Common myeloid progenitor, CD34-positive (primary cell): ENCODE measurements around the gene BTNL3.
"Not testable (repeated sequence)": the region's sequence is repeated elsewhere in the genome, so short reads cannot be mapped to it uniquely, and the experiment has no call there.

Experiments
- CTCF ChIA-PET: fragments of 350-600 bp; sonication (Branson Sonifier 250); formaldehyde crosslinking; loops from one replicate; lab custom pipeline; 2021; ENCODE audit warnings: antibody characterized with exemption; lab: Charles Lee
- POLR2A ChIA-PET: fragments of 350-600 bp; sonication (Branson Sonifier 250); formaldehyde crosslinking; loops from one replicate; lab custom pipeline; 2021; ENCODE audit warnings: antibody characterized with exemption; lab: Charles Lee
- DNase-seq, 3 donors: peaks; one replicate each; pipeline versions ENCODE4 v3.0.0 to v3.0.0-alpha.2; 2013
- H3K27ac ChIP-seq, 2 experiments: 1 replicate in 1 of 2; 2 replicates in 1 of 2; pipeline ENCODE4 v1.7.0; 2013; ENCODE audit warnings: inconsistent platforms in 2 of 2, low read length in 2 of 2, mild to moderate bottlenecking in 2 of 2, low read depth in 1 of 2, moderate library complexity in 1 of 2; ENCODE audit not compliant: severe bottlenecking in 2 of 2, insufficient read depth in 1 of 2, poor library complexity in 1 of 2
- H3K27me3 ChIP-seq, 5 experiments: replicated peaks in 2 of 5; 1 replicate in 3 of 5; 2 replicates in 2 of 5; pipeline versions ENCODE4 v1.6.1 to v1.7.0; 2013; ENCODE audit warnings: low read length in 4 of 5, mild to moderate bottlenecking in 2 of 5, moderate library complexity in 2 of 5, inconsistent platforms in 1 of 5; ENCODE audit not compliant: insufficient read depth in 5 of 5, control insufficient read depth in 4 of 5
- H3K36me3 ChIP-seq, 4 experiments: 1 replicate in 2 of 4; 2 replicates in 2 of 4; pipeline versions ENCODE4 v1.6.1 to v1.7.0; 2013; ENCODE audit warnings: low read length in 3 of 4, control low read depth in 1 of 4, mild to moderate bottlenecking in 1 of 4; ENCODE audit not compliant: control insufficient read depth in 4 of 4, insufficient read depth in 4 of 4
- H3K4me1 ChIP-seq, 4 experiments: 1 replicate in 3 of 4; 2 replicates in 1 of 4; pipeline versions ENCODE4 v1.6.1 to v1.7.1; 2013; ENCODE audit warnings: low read length in 3 of 4, mild to moderate bottlenecking in 3 of 4, control low read depth in 1 of 4, inconsistent platforms in 1 of 4, moderate library complexity in 1 of 4; ENCODE audit not compliant: control insufficient read depth in 4 of 4, insufficient read depth in 4 of 4; ENCODE audit errors: control extremely low read depth in 1 of 4
- H3K4me3 ChIP-seq, 7 experiments: 1 replicate in 4 of 7; 2 replicates in 3 of 7; pipeline versions ENCODE4 v1.5.1 to v1.7.0; 2013; ENCODE audit warnings: mild to moderate bottlenecking in 7 of 7, low read length in 6 of 7, moderate library complexity in 6 of 7, inconsistent platforms in 2 of 7, low read depth in 2 of 7, control low read depth in 1 of 7; ENCODE audit not compliant: insufficient read depth in 4 of 7, control insufficient read depth in 1 of 7; ENCODE audit errors: extremely low read depth in 1 of 7
- H3K9me3 ChIP-seq, 5 experiments: 1 replicate in 4 of 5; 2 replicates in 1 of 5; pipeline versions ENCODE4 v1.6.1 to v1.7.1; 2013; ENCODE audit warnings: low read length in 4 of 5, mild to moderate bottlenecking in 2 of 5, inconsistent platforms in 1 of 5, low read depth in 1 of 5, moderate library complexity in 1 of 5; ENCODE audit not compliant: control insufficient read depth in 4 of 5, insufficient read depth in 2 of 5; ENCODE audit errors: control extremely low read depth in 1 of 5
- WGBS: methylation state at CpG from one replicate; pipeline ENCODE4 v1.1.5; 2013; ENCODE audit not compliant: insufficient coverage; 5-methylcytosine and 5-hydroxymethylcytosine counted together

BTNL3 gene

DNA sequence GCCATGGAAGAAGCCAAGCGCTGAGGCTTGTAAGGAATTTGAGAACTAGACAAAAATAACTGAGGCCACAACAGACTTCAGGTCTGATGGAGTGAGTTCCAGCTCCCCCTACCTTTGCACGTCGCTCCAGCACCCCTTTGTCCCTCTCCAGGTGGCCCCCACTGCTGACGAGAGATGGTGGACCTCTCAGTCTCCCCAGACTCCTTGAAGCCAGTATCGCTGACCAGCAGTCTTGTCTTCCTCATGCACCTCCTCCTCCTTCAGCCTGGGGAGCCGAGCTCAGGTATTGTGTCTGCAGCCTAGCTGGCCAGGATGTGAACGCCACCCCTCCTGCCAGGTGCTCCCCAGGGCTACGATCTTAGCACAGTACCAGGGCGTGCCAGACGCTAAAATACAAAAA lies 56.7 kb downstream of the BTNL3 start:
- ChIA-PET CTCF (no interaction called here), POLR2A (no interaction called here)
- Histone ChIP-seq H3K4me1 (no peaks in the 10 kb centered on the region), H3K27ac (no peak overlapping the region), H3K36me3 (no peaks in the 10 kb centered on the region), H3K27me3 (peaks cover 3 to 90% (median 14%) of the 10 kb centered on the region in 5 experiments), H3K9me3 (peaks cover 0 to 5% (median 0%) of the 10 kb centered on the region in 5 experiments), H3K4me3 (no peak overlapping the region)
- DNase-seq, result no peak
- WGBS, result 62% methylated on average over 10 of the region's 10 CpGs

DNA sequence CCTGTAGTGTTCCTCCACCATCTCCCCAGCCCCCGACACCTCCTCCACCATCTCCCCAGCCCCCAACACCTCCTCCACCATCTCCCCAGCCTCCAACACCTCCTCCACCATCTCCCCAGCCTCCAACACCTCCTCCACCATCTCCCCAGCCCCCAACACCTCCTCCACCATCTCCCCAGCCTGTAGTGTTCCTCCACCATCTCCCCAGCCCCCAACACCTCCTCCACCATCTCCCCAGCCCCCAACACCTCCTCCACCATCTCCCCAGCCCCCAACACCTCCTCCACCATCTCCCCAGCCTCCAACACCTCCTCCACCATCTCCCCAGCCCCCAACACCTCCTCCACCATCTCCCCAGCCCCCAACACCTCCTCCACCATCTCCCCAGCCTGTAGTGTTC lies 57.2 kb downstream of the BTNL3 start:
- CTCF ChIA-PET, POLR2A ChIA-PET, H3K36me3 ChIP-seq, H3K27ac ChIP-seq, H3K9me3 ChIP-seq, H3K4me1 ChIP-seq, H3K4me3 ChIP-seq, DNase-seq: not testable (repeated sequence)
- peaks cover 3 to 90% (median 12%) of the 10 kb centered on the region in 5 experiments for H3K27me3 ChIP-seq
- WGBS, result 0% methylated on average over 1 of the region's 1 CpG

DNA sequence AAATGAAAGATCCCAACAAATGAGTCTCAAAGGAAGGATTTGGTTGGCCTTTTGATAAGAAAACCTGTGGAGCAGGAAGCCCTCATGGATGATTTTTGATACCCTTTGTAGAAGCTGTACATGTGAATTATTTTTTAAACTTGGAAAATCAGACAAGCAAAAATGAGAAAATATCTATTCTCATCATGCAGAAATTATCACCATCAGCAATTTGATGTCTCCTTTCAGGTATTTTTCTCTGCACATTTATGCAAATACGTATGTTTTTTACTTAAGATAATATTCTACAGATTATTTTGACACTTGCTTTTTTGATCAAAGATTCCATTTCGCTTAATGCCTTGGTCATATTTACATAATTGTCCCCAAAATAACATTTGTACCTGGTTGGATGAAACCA lies 58.6 kb downstream of the BTNL3 start:
- H3K36me3 ChIP-seq, result no peaks in the 10 kb centered on the region
- H3K27ac ChIP-seq, result no peak overlapping the region
- DNase-seq, result no peak
- 100% methylated on average over 1 of the region's 2 CpGs for WGBS
- no peak overlapping the region for H3K4me3 ChIP-seq
- POLR2A ChIA-PET, result no interaction called here
- H3K9me3 ChIP-seq, result peaks cover 0 to 8% (median 2%) of the 10 kb centered on the region in 5 experiments
- H3K4me1 ChIP-seq, result peaks cover 0 to under 1% (median 0%) of the 10 kb centered on the region in 4 experiments
- CTCF ChIA-PET, result no interaction called here
- H3K27me3 ChIP-seq, result peaks cover 3 to 91% (median 17%) of the 10 kb centered on the region in 5 experiments

DNA sequence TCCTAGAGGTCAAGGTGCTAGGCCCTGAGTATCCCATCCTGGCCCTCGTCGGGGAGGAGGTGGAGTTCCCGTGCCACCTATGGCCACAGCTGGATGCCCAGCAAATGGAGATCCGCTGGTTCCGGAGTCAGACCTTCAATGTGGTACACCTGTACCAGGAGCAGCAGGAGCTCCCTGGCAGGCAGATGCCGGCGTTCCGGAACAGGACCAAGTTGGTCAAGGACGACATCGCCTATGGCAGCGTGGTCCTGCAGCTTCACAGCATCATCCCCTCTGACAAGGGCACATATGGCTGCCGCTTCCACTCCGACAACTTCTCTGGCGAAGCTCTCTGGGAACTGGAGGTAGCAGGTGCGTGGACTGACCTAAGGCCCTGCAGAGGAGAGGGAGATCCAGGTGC lies 59.3 kb downstream of the BTNL3 start:
- Histone ChIP-seq H3K4me1 (peaks cover 0 to 5% (median 2%) of the 10 kb centered on the region in 4 experiments), H3K4me3 (no peak overlapping the region), H3K9me3 (peaks cover 0 to 8% (median 2%) of the 10 kb centered on the region in 5 experiments), H3K27ac (no peak overlapping the region), H3K27me3 (peaks cover 3 to 91% (median 17%) of the 10 kb centered on the region in 5 experiments), H3K36me3 (no peaks in the 10 kb centered on the region)
- CTCF ChIA-PET, result interaction anchor here (0.7 to 0.8 kb wide), 2 partner anchors 123 to 257 kb away, joined by 3 read pairs; no protein-coding TSS in a partner anchor
- 96% methylated on average over 15 of the region's 15 CpGs for WGBS
- no peak for DNase-seq
- POLR2A ChIA-PET, result no interaction called here

DNA sequence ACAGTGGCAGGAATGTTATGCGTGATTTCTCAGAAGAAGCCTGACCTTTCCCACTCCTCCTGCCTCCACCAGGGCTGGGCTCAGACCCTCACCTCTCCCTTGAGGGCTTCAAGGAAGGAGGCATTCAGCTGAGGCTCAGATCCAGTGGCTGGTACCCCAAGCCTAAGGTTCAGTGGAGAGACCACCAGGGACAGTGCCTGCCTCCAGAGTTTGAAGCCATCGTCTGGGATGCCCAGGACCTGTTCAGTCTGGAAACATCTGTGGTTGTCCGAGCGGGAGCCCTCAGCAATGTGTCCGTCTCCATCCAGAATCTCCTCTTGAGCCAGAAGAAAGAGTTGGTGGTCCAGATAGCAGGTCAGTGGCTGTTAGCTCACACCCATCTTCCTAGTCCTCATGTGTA lies 61.4 kb downstream of the BTNL3 start:
- no peak overlapping the region for H3K27ac ChIP-seq
- WGBS, result 100% methylated on average over 4 of the region's 5 CpGs
- DNase-seq, result no peak
- H3K36me3 ChIP-seq, result no peaks in the 10 kb centered on the region
- peaks cover 0 to 15% (median 11%) of the 10 kb centered on the region in 4 experiments for H3K4me1 ChIP-seq
- H3K9me3 ChIP-seq, result peaks cover 0 to 8% (median 2%) of the 10 kb centered on the region in 5 experiments
- peaks cover 5 to 91% (median 33%) of the 10 kb centered on the region in 5 experiments for H3K27me3 ChIP-seq
- ChIA-PET CTCF (no interaction called here), POLR2A (no interaction called here)
- no peak overlapping the region for H3K4me3 ChIP-seq

DNA sequence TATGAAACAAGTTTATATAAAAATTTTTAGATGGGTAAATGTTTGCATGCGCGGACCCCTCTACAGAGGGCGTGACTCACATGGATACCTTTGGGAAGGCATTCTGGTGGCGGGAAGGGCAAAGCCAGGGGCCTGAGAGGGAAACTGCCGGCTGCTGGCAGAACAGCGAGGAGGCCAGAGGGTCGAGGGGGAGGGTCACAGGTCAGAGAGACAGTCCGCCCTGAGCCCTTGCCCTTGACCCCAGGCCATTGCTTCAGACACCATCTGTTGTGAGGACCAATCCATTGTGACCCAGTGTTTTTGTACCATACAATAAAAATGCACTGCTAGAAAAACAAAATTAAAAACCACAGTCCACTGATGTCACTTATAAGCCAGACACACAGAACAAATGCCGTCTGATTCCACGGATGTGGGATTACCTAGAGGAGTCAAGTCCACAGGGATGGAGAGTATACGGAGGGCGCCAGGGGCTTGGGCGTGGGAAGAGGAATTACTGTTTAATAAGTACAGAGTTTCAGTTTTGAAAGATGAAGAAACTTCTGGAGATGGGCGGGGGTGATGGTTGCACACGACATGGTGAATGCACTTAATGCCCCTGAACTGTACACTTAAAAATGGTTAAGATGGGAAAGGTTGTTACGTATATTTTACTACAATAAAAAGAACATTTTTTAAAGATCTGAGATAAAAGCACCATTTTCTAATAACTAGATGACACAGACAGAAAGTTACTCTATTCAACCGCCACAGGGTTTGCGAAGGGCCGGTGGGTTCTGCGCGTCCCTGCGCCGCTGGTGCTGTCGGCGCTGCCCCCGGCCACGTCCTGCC lies 63.4 kb downstream of the BTNL3 start:
- Histone ChIP-seq H3K4me3 (peak overlapping the region in 2 of 7 experiments; percentile 4 to 69), H3K9me3 (peaks cover 0 to 8% (median 0%) of the 10 kb centered on the region in 5 experiments), H3K4me1 (peaks cover 0 to 15% (median 11%) of the 10 kb centered on the region in 4 experiments), H3K27me3 (peaks cover 15 to 92% (median 47%) of the 10 kb centered on the region in 5 experiments), H3K36me3 (no peaks in the 10 kb centered on the region), H3K27ac (no peak overlapping the region)
- 17% methylated on average over 19 of the region's 27 CpGs for WGBS
- CTCF ChIA-PET, result interaction anchor here (0.9 kb wide), 1 partner anchor 36 kb away, joined by 3 read pairs; no protein-coding TSS in a partner anchor
- peak in 2 of 3 donors; percentile 12 to 15 for DNase-seq
- POLR2A ChIA-PET, result interaction anchor here (0.6 kb wide), 1 partner anchor 364 kb away, joined by 3 read pairs; no protein-coding TSS in a partner anchor
